ENCODE results near the gene NPB. TPM values are rescaled to one million over a fixed set of nuclear protein-coding genes. Genes with fewer than 3 reads are reported as not detected.

Gene NPB
- polyA plus RNA-seq, 1 donor (not counting 4 experiments of a cell fraction or from before 2014, with no cell fraction given), result not detected

GRCh38 chr17:81867991-81868673 is 33.9 kb upstream of the NPB start:
- H3K4me2 ChIP-seq (ENCODE audit: control insufficient read depth, extremely low read depth, insufficient read depth, low read depth, low read length), result peak overlapping the region; percentile 10
- dilution Hi-C loops (cut with MboI; ENCODE audit: extremely low pct_ligation_motif_present, low sequenced_read_pairs), result no loop called here
- FAIRE-seq, result no peak

GRCh38 chr17:81868674-81869220 is 33.3 kb upstream of the NPB start:
- Histone ChIP-seq H3K4me2 (ENCODE audit: control insufficient read depth, extremely low read depth, insufficient read depth, low read depth, low read length) (peak overlapping the region; percentile 94), H3K79me2 (ENCODE audit: control insufficient read depth, insufficient read depth, low read length) (peaks cover 42% of the 10 kb centered on the region), H3K36me3 (ENCODE audit: control insufficient read depth in 2 of 2, extremely low read depth in 1 of 2, insufficient read depth in 2 of 2, low read length in 2 of 2) (peaks cover 16 to 28% of the 10 kb centered on the region in 2 experiments), H2AFZ (ENCODE audit: control insufficient read depth, low read length) (no peak overlapping the region), H3K9me3 (ENCODE audit: control insufficient read depth, low read depth, low read length) (no peaks in the 10 kb centered on the region), H3K9me1 (ENCODE audit: control insufficient read depth, extremely low read depth, insufficient read depth, low read length) (peaks cover 5% of the 10 kb centered on the region), H3K9ac (ENCODE audit: control insufficient read depth, extremely low read depth, insufficient read depth, low read length) (peak overlapping the region; percentile 28), H3K4me3 (ENCODE audit: control insufficient read depth in 2 of 3, extremely low read depth in 1 of 3, insufficient read depth in 2 of 3, low read depth in 1 of 3, low read length in 3 of 3) (peak overlapping the region; percentile 6 to 94 (median 18)), H3K4me1 (ENCODE audit: control insufficient read depth, extremely low read depth, insufficient read depth, low read length) (peaks cover 29% of the 10 kb centered on the region), H3K27me3 (ENCODE audit: control insufficient read depth, extremely low read depth, insufficient read depth, low read length) (no peaks in the 10 kb centered on the region), H4K20me1 (ENCODE audit: control insufficient read depth, extremely low read depth, insufficient read depth, low read length) (peaks cover 19% of the 10 kb centered on the region), H3K27ac (ENCODE audit: control insufficient read depth, insufficient read depth, low read length) (peak overlapping the region; percentile 43)
- dilution Hi-C loops (cut with MboI; ENCODE audit: extremely low pct_ligation_motif_present, low sequenced_read_pairs), result no loop called here
- FAIRE-seq (no peak), DNase-seq (ENCODE audit: low read depth, low spot score) (no peak)
- TF ChIP-seq CTCF (optimal IDR thresholded peaks at IDR 0.05 in 1 of 3, IDR thresholded peaks at IDR 0.05 in 1 of 3, conservative IDR thresholded peaks at IDR 0.05 in 1 of 3; ENCODE audit: extremely low read depth in 1 of 3, insufficient read depth in 2 of 3, low read length in 3 of 3), result no peak
- TF ChIP-seq EZH2 (IDR thresholded peaks at IDR 0.05; ENCODE audit: low read length), result no peak

More at GRCh38 chr17:81867991-81868673, 33.9 kb upstream of the NPB start:
- Histone ChIP-seq H3K79me2 (ENCODE audit: control insufficient read depth, insufficient read depth, low read length) (peaks cover 48% of the 10 kb centered on the region), H3K9ac (ENCODE audit: control insufficient read depth, extremely low read depth, insufficient read depth, low read length) (peak overlapping the region; percentile 22), H4K20me1 (ENCODE audit: control insufficient read depth, extremely low read depth, insufficient read depth, low read length) (peaks cover 19% of the 10 kb centered on the region), H2AFZ (ENCODE audit: control insufficient read depth, low read length) (no peak overlapping the region), H3K27ac (ENCODE audit: control insufficient read depth, insufficient read depth, low read length) (peak overlapping the region; percentile 40), H3K4me3 (ENCODE audit: control insufficient read depth in 2 of 3, extremely low read depth in 1 of 3, insufficient read depth in 2 of 3, low read depth in 1 of 3, low read length in 3 of 3) (no peak overlapping the region), H3K9me1 (ENCODE audit: control insufficient read depth, extremely low read depth, insufficient read depth, low read length) (peaks cover 5% of the 10 kb centered on the region), H3K4me1 (ENCODE audit: control insufficient read depth, extremely low read depth, insufficient read depth, low read length) (peaks cover 32% of the 10 kb centered on the region), H3K27me3 (ENCODE audit: control insufficient read depth, extremely low read depth, insufficient read depth, low read length) (no peaks in the 10 kb centered on the region), H3K36me3 (ENCODE audit: control insufficient read depth in 2 of 2, extremely low read depth in 1 of 2, insufficient read depth in 2 of 2, low read length in 2 of 2) (peaks cover 19 to 34% of the 10 kb centered on the region in 2 experiments), H3K9me3 (ENCODE audit: control insufficient read depth, low read depth, low read length) (no peaks in the 10 kb centered on the region)
- TF ChIP-seq EZH2 (IDR thresholded peaks at IDR 0.05; ENCODE audit: low read length) (no peak), CTCF (optimal IDR thresholded peaks at IDR 0.05 in 1 of 3, IDR thresholded peaks at IDR 0.05 in 1 of 3, conservative IDR thresholded peaks at IDR 0.05 in 1 of 3; ENCODE audit: extremely low read depth in 1 of 3, insufficient read depth in 2 of 3, low read length in 3 of 3) (no peak)
- DNase-seq (ENCODE audit: low read depth, low spot score), result no peak
